ENCODE data around the gene TCEAL2.

DNA sequence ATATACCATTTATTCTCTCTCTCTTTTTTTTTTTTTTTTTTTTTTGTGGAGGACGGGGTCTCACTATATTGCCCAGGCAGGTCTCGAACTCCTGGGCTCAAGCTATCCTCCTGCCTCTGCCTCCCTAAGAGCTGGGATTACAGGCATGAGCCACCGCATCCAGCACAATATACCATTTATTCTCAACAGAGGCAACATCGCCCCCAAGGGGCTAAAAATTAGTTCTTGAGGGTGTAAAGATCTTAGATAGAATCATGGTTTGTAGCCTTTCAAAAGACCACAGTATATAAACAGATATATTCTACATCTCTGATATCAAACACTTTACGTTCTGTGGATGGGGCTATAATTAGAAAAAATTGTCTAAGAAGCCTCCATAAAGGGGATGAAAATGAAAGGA, 39.8 kb upstream of the TCEAL2 start:
- TF ChIP-seq POLR2AphosphoS5 (IDR thresholded peaks at IDR 0.05; ENCODE audit: low read depth, low read length) = no peak
- TF ChIP-seq POLR2A (IDR thresholded peaks at IDR 0.05; ENCODE audit: low read depth, low read length) = no peak
- no peak for TF ChIP-seq TAF1 (IDR thresholded peaks at IDR 0.05; ENCODE audit: borderline replicate concordance, low read depth, low read length)
